K562 (cell line): ENCODE measurements around the gene GRB2. TPM values are rescaled to one million over a fixed set of nuclear protein-coding genes. Genes with fewer than 3 reads are reported as not detected.

ENCODE experiments used
- ARID3B ChIP-seq: fragments of 250-450 bp; sonication (Bioruptor Pico); IDR thresholded peaks from 2 replicates; pipeline ENCODE4 v1.4.0; 2020; ENCODE audit warnings: borderline replicate concordance
- ASH1L ChIP-seq: fragments of 450-650 bp; IDR thresholded peaks from 2 replicates; pipeline ENCODE4 v1.6.1; 2018; ENCODE audit warnings: borderline replicate concordance, mild to moderate bottlenecking, low read depth; ENCODE audit not compliant: partially characterized antibody
- BCOR ChIP-seq: fragments of 450-650 bp; IDR thresholded peaks from 2 replicates; pipeline ENCODE4 v1.6.1; 2016
- EHMT2 ChIP-seq: fragments of 450-650 bp; IDR thresholded peaks from 2 replicates; pipeline ENCODE4 v1.6.1; 2018; ENCODE audit warnings: antibody characterized with exemption
- FIP1L1 ChIP-seq: fragments of 200-400 bp; formaldehyde crosslinking; IDR thresholded peaks from 2 replicates; pipeline ENCODE4 v1.6.1; 2018; ENCODE audit warnings: mild to moderate bottlenecking, low read depth, low read length; ENCODE audit not compliant: poor library complexity, severe bottlenecking
- FOSL1 ChIP-seq: fragments of 200-800 bp; sonication (Bioruptor generic); conservative IDR thresholded peaks from 2 replicates; pipeline ENCODE4 v1.6.1; 2016; ENCODE audit warnings: missing genetic modification characterization, missing compliant biosample characterization
- FOXP4 ChIP-seq: sonication (generic); formaldehyde crosslinking; IDR thresholded peaks from 2 replicates; pipeline ENCODE4 v1.8.0; 2022; ENCODE audit warnings: mild to moderate bottlenecking, missing genetic modification reagents, borderline replicate concordance
- HEY1 ChIP-seq: fragments of 250-450 bp; sonication (Bioruptor Pico); IDR thresholded peaks from 2 replicates; pipeline ENCODE4 v1.5.0; 2020; ENCODE audit warnings: mild to moderate bottlenecking, moderate library complexity, borderline replicate concordance
- MYNN ChIP-seq, 2 experiments: sonication (generic); formaldehyde crosslinking in 1 of 2; IDR thresholded peaks; 2 replicates each; pipeline versions ENCODE4 v1.5.0 to v1.6.1; 2016 to 2020; ENCODE audit warnings: antibody characterized with exemption in 1 of 2, missing genetic modification reagents in 1 of 2
- NFIC ChIP-seq: fragments of 450-650 bp; IDR thresholded peaks from 2 replicates; pipeline ENCODE4 v1.6.1; 2017; ENCODE audit warnings: mild to moderate bottlenecking, inconsistent platforms
- NONO ChIP-seq, 2 experiments: fragments of 200-400 bp in 1 of 2; fragments of 450-650 bp in 1 of 2; formaldehyde crosslinking in 1 of 2; IDR thresholded peaks; 2 replicates each; pipeline ENCODE4 v1.6.1; 2017; ENCODE audit warnings: low read depth in 2 of 2, mild to moderate bottlenecking in 2 of 2, moderate library complexity in 2 of 2, low read length in 1 of 2
- OTX1 ChIP-seq: fragments of 450-650 bp; formaldehyde crosslinking; IDR thresholded peaks from 2 replicates; pipeline ENCODE4 v1.4.0; 2022; ENCODE audit warnings: mild to moderate bottlenecking
- POLR3G ChIP-seq: IDR thresholded peaks from 2 replicates; pipeline ENCODE4 v1.6.1; 2011; ENCODE audit not compliant: insufficient read length, insufficient replicate concordance; ENCODE audit errors: extremely low read depth
- RBM25 ChIP-seq: fragments of 200-400 bp; formaldehyde crosslinking; IDR thresholded peaks from 2 replicates; pipeline ENCODE4 v1.6.1; 2018; ENCODE audit warnings: low read length, low read depth, moderate library complexity; ENCODE audit not compliant: severe bottlenecking
- RFX1 ChIP-seq: fragments of 450-650 bp; IDR thresholded peaks from 2 replicates; pipeline ENCODE4 v1.6.1; 2016; ENCODE audit warnings: mild to moderate bottlenecking, moderate library complexity
- RFX7 ChIP-seq: fragments of 250-450 bp; sonication (Bioruptor Pico); IDR thresholded peaks from 2 replicates; pipeline ENCODE4 v1.5.1; 2021; ENCODE audit warnings: mild to moderate bottlenecking
- SMARCA4 ChIP-seq: fragments of 450-650 bp; IDR thresholded peaks from 2 replicates; pipeline ENCODE4 v1.6.1; 2016
- SRSF3 ChIP-seq: fragments of 200-400 bp; formaldehyde crosslinking; IDR thresholded peaks from 2 replicates; pipeline ENCODE4 v1.6.1; 2016; ENCODE audit warnings: mild to moderate bottlenecking, low read length, moderate library complexity; ENCODE audit not compliant: insufficient read depth
- UBTF ChIP-seq, 2 experiments: IDR thresholded peaks; 2 replicates each; pipeline ENCODE4 v1.6.1; 2012; ENCODE audit warnings: improper control_type of control experiment in 2 of 2, low read depth in 2 of 2, low read length in 2 of 2, borderline replicate concordance in 1 of 2
- ZNF384 ChIP-seq: IDR thresholded peaks from 2 replicates; pipeline ENCODE4 v1.6.1; 2012; ENCODE audit warnings: low read depth, low read length, improper control_type of control experiment
- ZNF644 ChIP-seq: fragments of 200-800 bp; sonication (Bioruptor generic); IDR thresholded peaks from 2 replicates; pipeline ENCODE4 v1.6.1; 2016; ENCODE audit warnings: low read depth, missing genetic modification characterization, missing compliant biosample characterization
- polyA plus RNA-seq, 8 experiments: library from polyadenylated mRNA; depleted of rRNA in 4 of 8; stranded (reverse) in 5 of 8; unstranded in 3 of 8; fragments of >200 nt; fragmentation: Nextera tagmentation in 2 of 8; fragmentation: Illumina TruSeq in 1 of 8; extraction: Ambion mirVana in 2 of 8; extraction: Trizol in 1 of 8; gene quantifications; 2 replicates each; pipeline versions ENCODE4 v1.2.1 to v1.2.3, GENCODE V29; 2011 to 2014; ENCODE audit warnings: inconsistent platforms in 1 of 8, missing spikeins in 1 of 8
- total RNA-seq, 7 experiments: library from RNA; depleted of rRNA in 6 of 7; stranded (reverse); fragments of >200 nt in 6 of 7; fragmentation: Illumina TruSeq in 2 of 7; extraction: Trizol in 2 of 7; gene quantifications; 2 replicates each; pipeline versions ENCODE4 v1.2.1 to v1.2.3, GENCODE V29; 2011 to 2021; ENCODE audit warnings: low replicate concordance in 1 of 7

The GRB2 gene
- total and polyA plus RNA-seq, 9 of the 15 experiments (the other 6 are each of a cell fraction or from before 2014, with no cell fraction given) = 57.2 to 136 (median 84.8) TPM

GRCh38 chr17:75365009-75365930 lies 40.2 kb downstream of the GRB2 start (continued):
- TF ChIP-seq NONO (IDR thresholded peaks at IDR 0.05; ENCODE audit: low read depth in 2 of 2, low read length in 1 of 2) (no peak), HEY1 (no peak), FOXP4 (no peak), ARID3B (CRISPR knock-in tag) (no peak), SRSF3 (no peak), OTX1 (CRISPR knock-in tag) (no peak), FOSL1 (tag) (peak; percentile 46), BCOR (no peak), ZNF384 (no peak), NFIC (peak; percentile 50), RFX1 (0 out of 2 replicates have a peak, but pooled peaks have one; percentile 5), POLR3G (no peak), RFX7 (CRISPR knock-in tag) (no peak), UBTF (IDR thresholded peaks at IDR 0.05; ENCODE audit: borderline replicate concordance in 1 of 2, low read depth in 2 of 2, low read length in 2 of 2) (no peak), ZNF644 (tag) (no peak), RBM25 (no peak), FIP1L1 (no peak), EHMT2 (no peak), ASH1L (no peak), SMARCA4 (no peak), MYNN (IDR thresholded peaks at IDR 0.05) (no peak), MYNN (CRISPR knock-in tag; IDR thresholded peaks at IDR 0.05) (no peak)
